C4-2B (cell line): ENCODE results near the gene ELL.
A peak's percentile ranks its signal among the peaks of the same experiment; 100 is the strongest.

Experiments
- H3K27ac ChIP-seq: fragments of 450-650 bp; 2 replicates; pipeline ENCODE4 v1.5.1; 2017
- ZFX ChIP-seq: fragments of 450-650 bp; IDR thresholded peaks from 2 replicates; pipeline ENCODE4 v1.6.1; 2017
- TF ChIP-seq, protein P1 (sequence below): fragments of 450-650 bp; conservative IDR thresholded peaks from 2 replicates; pipeline ENCODE4 v1.5.1; 2017; ENCODE audit warnings: mild to moderate bottlenecking

The ELL gene

DNA sequence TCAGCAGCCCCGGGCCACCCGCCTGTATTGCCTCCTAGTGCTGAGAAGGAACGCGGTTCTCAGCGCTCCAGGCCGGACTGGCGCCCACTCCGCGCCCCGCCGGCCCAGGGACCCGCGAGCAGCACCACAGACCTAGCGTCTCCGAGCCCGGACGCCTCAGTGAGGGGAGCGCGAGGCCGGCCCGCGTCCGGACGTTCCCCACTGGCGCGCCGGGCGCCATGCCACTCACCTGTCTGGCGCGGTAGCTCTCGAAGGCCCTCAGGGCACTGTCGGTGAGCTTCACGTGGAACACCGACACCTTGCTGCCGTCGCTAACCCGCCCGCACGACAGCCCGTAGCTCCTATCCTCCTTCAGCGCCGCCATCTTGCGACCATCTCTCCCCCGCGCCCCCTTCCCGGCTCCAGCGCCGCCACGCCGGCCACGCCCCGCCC is at the start of gene ELL:
ELL (minus strand) TSS at position 379 of the 432 bp plus-strand sequence; CDS start at position 364, 15 bp downstream.
- peak; percentile 71; the same call in 1 of the 2 replicates for TF ChIP-seq ZFX
- TF ChIP-seq, protein P1, sequence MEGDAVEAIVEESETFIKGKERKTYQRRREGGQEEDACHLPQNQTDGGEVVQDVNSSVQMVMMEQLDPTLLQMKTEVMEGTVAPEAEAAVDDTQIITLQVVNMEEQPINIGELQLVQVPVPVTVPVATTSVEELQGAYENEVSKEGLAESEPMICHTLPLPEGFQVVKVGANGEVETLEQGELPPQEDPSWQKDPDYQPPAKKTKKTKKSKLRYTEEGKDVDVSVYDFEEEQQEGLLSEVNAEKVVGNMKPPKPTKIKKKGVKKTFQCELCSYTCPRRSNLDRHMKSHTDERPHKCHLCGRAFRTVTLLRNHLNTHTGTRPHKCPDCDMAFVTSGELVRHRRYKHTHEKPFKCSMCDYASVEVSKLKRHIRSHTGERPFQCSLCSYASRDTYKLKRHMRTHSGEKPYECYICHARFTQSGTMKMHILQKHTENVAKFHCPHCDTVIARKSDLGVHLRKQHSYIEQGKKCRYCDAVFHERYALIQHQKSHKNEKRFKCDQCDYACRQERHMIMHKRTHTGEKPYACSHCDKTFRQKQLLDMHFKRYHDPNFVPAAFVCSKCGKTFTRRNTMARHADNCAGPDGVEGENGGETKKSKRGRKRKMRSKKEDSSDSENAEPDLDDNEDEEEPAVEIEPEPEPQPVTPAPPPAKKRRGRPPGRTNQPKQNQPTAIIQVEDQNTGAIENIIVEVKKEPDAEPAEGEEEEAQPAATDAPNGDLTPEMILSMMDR, result no peak; the same call in 1 of the 2 replicates
- H3K27ac ChIP-seq, result peak within 1 kb of the TSS; percentile 94

DNA sequence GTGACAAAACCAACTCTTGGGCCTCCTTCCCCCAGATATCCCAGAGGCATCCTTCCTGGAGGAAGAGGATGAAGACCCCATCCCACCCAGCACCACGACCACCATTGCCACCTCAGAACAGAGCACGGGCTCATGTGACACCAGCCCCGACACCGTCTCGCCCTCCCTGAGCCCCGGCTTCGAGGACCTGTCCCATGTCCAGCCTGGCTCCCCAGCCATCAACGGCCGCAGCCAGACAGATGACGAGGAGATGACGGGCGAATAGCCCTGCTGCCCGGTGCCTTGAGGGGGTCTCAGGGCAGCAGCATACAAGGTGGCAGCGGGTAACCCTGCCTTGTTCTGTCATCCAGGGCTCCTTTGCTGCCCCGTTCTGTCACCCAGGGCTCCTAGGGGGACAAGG is 46.5 kb upstream of the ELL start:
- TF ChIP-seq ZFX, result no peak
- TF ChIP-seq, protein P1, result no peak
- H3K27ac ChIP-seq, result no peak overlapping the region

DNA sequence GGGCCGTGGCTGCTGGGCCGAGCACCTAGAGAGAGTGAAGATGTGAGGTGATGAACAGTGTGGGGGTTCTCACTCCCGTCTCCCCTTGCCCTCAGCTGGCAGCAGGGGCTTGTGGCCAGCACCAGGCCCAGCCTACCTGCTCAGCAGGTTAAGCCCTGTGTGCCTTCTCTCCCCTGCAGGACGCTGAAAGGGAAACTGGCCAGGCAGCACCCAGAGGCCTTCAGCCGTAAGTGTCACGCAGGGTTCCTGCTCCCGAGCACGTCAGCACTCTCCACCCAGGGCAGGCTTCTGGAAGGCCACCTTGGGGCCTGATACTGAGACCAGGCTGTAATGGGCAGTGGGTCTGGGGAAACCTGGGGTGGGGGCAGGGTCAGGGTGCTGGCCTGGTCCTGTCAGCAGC is 45.1 kb upstream of the ELL start:
- no peak for TF ChIP-seq ZFX
- TF ChIP-seq, protein P1, result no peak

DNA sequence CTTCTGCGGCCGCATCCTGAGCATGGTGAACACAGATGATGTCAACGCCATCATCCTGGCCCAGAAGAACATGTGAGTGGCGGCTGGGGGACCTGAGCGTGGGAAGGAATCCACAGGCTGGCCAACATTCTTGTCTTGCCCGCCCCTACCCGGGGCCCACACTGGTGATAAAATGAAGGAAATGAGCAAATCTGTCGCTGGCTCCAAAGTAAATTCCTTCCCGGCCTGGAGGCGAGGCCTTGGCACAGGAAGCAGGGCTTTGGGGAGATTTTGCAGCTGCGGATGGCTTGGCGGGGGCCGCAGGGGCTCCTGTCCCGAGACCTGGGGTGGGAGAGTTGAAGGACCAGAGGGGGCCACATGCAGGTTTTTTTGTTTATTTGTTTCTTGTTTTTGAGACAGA is 40.2 kb upstream of the ELL start:
- no peak overlapping the region for H3K27ac ChIP-seq
- TF ChIP-seq ZFX, result no peak
- TF ChIP-seq, protein P1, result no peak

More for the DNA sequence above, 45.1 kb upstream of the ELL start:
- H3K27ac ChIP-seq, result no peak overlapping the region

DNA sequence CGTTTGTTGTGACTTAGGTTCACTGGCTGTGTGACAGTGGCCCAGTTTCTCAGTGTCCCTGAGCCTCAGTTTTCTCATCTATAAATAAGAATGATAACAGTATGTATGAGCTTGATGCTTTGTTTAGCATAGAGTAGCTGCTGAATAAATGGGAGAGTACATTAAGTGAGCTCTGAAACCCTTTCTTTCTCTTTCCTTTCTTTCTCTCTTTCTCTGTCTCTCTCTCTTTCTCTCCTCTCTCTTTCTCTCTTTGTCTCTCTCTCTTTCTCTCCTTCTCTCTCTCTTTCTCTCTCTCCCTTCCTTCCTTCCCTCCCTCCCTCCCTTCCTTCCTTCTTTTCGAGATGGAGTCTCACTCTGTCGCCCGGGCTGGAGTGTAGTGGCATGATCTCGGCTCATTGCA is 37.8 kb upstream of the ELL start:
- H3K27ac ChIP-seq, result no peak overlapping the region
- TF ChIP-seq, protein P1, result no peak

DNA sequence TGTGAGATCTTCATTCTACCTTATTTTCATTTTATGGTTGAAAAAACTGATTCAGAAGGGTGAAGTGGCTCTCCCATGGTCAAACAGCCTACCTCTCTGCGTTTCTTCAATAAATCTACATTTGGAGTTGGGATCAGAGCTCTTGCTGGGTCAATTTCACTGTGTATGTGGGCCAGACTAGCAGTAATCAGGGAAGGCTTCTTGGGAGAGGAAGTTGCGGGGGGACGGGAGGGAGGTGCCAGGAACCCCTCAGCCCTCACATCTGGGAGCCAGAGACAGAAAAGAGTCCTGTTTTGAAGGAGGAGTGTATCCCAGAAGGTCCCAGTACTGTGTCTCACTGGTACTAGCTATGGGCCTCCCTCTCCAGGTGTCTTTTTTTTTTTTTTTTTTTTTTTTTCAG is 36.7 kb upstream of the ELL start:
- no peak for TF ChIP-seq ZFX
- TF ChIP-seq, protein P1, result no peak
- H3K27ac ChIP-seq, result peak overlapping the region; percentile 88

DNA sequence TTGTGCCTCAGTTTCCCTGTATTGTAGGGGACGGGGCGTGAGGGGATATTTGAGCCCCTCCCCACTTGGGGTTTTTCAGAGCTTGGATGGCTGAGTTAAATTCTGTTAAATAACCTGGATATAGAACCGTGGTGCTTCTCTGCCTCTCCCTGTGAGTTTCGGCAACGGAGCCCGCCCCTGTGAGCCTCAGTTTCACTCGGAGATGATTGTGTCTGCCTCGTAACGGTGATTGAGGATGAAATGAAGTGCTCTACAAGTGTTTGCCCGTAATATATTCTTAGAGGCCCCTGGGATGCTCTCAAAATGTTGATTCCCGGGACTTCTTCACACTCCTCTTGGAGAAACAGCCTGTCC is 36.3 kb upstream of the ELL start:
- no peak for TF ChIP-seq ZFX
- TF ChIP-seq, protein P1, result no peak
- peak overlapping the region; percentile 88 for H3K27ac ChIP-seq
